Measurements from ENCODE around the gene SPATA1. TPM values are rescaled to one million over a fixed set of nuclear protein-coding genes. Genes with fewer than 3 reads are reported as not detected.

SPATA1 gene
- total and polyA plus RNA-seq, 9 of the 15 experiments (the other 6 are each of a cell fraction or from before 2014, with no cell fraction given): 0.79 to 2.9 (median 1.5) TPM

DNA sequence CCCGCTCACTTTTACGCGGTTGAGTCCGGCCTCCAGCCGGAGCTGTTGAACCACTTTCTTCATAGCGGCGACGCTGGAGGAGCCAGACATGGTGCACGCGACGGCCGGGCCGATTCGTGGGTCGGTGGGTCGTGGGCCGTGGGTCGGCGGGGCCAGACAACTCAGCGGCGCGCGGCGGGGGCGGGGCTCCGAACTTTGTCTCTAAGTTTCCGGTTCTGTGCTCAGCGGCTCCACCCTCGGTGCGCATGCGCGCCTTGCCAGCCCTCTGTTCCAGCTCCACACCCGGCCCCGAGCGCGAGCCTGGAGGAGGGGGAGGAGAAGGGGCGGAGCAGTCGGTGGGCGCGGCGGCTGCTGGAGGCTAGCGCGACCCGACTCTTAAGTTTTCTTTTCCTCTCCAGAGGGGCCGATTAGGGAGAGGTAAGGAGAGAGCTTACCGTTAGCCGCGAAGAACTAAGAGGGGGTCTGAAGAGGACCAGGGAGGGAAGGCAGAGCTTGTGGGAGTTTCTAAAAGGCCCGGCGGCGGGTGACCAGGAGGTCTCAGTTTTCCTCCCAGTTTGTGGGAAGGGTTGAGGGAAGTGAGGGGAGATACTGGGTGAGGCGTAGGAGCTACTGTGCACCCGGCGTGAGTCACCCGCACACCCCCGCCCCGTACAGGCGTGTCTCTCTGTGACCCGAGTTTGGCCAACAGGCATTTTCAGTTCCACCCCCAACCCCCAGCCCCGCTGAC, at the start of gene SPATA1, which contains the start of gene GNG5 (continued):
- TF ChIP-seq, protein P1, sequence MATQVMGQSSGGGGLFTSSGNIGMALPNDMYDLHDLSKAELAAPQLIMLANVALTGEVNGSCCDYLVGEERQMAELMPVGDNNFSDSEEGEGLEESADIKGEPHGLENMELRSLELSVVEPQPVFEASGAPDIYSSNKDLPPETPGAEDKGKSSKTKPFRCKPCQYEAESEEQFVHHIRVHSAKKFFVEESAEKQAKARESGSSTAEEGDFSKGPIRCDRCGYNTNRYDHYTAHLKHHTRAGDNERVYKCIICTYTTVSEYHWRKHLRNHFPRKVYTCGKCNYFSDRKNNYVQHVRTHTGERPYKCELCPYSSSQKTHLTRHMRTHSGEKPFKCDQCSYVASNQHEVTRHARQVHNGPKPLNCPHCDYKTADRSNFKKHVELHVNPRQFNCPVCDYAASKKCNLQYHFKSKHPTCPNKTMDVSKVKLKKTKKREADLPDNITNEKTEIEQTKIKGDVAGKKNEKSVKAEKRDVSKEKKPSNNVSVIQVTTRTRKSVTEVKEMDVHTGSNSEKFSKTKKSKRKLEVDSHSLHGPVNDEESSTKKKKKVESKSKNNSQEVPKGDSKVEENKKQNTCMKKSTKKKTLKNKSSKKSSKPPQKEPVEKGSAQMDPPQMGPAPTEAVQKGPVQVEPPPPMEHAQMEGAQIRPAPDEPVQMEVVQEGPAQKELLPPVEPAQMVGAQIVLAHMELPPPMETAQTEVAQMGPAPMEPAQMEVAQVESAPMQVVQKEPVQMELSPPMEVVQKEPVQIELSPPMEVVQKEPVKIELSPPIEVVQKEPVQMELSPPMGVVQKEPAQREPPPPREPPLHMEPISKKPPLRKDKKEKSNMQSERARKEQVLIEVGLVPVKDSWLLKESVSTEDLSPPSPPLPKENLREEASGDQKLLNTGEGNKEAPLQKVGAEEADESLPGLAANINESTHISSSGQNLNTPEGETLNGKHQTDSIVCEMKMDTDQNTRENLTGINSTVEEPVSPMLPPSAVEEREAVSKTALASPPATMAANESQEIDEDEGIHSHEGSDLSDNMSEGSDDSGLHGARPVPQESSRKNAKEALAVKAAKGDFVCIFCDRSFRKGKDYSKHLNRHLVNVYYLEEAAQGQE (IDR thresholded peaks at IDR 0.05; ENCODE audit: borderline replicate concordance): peak; percentile 70; the same call in 1 of the 2 replicates
- TF ChIP-seq, protein P1 (CRISPR knock-in tag; IDR thresholded peaks at IDR 0.05; ENCODE audit: low read depth): 0 out of 2 replicates have a peak, but pooled peaks have one; percentile 62
- TF ChIP-seq, protein P2, sequence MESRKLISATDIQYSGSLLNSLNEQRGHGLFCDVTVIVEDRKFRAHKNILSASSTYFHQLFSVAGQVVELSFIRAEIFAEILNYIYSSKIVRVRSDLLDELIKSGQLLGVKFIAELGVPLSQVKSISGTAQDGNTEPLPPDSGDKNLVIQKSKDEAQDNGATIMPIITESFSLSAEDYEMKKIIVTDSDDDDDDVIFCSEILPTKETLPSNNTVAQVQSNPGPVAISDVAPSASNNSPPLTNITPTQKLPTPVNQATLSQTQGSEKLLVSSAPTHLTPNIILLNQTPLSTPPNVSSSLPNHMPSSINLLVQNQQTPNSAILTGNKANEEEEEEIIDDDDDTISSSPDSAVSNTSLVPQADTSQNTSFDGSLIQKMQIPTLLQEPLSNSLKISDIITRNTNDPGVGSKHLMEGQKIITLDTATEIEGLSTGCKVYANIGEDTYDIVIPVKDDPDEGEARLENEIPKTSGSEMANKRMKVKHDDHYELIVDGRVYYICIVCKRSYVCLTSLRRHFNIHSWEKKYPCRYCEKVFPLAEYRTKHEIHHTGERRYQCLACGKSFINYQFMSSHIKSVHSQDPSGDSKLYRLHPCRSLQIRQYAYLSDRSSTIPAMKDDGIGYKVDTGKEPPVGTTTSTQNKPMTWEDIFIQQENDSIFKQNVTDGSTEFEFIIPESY (CRISPR knock-in tag; IDR thresholded peaks at IDR 0.05): peak; percentile 31
- TF ChIP-seq RFX5 (IDR thresholded peaks at IDR 0.05; ENCODE audit: low read depth, low read length) (no peak), CREM (IDR thresholded peaks at IDR 0.05; ENCODE audit: low read depth) (peak; percentile 79), MYC (IDR thresholded peaks at IDR 0.05; ENCODE audit: low read depth, low read length) (peak; percentile 40; the same call in 1 of the 2 replicates), MYC (CRISPR knock-in tag; IDR thresholded peaks at IDR 0.05; ENCODE audit: borderline replicate concordance, low read depth) (no peak), POLR2AphosphoS5 (IDR thresholded peaks at IDR 0.05; ENCODE audit: control insufficient read depth, insufficient read depth, low read depth, low read length) (peak; percentile 82), NFXL1 (CRISPR knock-in tag; IDR thresholded peaks at IDR 0.05) (no peak)
- TF ChIP-seq, protein P3, sequence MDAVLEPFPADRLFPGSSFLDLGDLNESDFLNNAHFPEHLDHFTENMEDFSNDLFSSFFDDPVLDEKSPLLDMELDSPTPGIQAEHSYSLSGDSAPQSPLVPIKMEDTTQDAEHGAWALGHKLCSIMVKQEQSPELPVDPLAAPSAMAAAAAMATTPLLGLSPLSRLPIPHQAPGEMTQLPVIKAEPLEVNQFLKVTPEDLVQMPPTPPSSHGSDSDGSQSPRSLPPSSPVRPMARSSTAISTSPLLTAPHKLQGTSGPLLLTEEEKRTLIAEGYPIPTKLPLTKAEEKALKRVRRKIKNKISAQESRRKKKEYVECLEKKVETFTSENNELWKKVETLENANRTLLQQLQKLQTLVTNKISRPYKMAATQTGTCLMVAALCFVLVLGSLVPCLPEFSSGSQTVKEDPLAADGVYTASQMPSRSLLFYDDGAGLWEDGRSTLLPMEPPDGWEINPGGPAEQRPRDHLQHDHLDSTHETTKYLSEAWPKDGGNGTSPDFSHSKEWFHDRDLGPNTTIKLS (IDR thresholded peaks at IDR 0.05; ENCODE audit: borderline replicate concordance, low read depth): peak; percentile 74
- TF ChIP-seq, protein P4, sequence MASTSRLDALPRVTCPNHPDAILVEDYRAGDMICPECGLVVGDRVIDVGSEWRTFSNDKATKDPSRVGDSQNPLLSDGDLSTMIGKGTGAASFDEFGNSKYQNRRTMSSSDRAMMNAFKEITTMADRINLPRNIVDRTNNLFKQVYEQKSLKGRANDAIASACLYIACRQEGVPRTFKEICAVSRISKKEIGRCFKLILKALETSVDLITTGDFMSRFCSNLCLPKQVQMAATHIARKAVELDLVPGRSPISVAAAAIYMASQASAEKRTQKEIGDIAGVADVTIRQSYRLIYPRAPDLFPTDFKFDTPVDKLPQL (IDR thresholded peaks at IDR 0.05; ENCODE audit: extremely low read depth, insufficient read length): peak; percentile 51
- TF ChIP-seq, protein P5, sequence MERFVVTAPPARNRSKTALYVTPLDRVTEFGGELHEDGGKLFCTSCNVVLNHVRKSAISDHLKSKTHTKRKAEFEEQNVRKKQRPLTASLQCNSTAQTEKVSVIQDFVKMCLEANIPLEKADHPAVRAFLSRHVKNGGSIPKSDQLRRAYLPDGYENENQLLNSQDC (CRISPR knock-in tag; IDR thresholded peaks at IDR 0.05): peak; percentile 61
